ENCODE results near the gene SUSD1.

DNA sequence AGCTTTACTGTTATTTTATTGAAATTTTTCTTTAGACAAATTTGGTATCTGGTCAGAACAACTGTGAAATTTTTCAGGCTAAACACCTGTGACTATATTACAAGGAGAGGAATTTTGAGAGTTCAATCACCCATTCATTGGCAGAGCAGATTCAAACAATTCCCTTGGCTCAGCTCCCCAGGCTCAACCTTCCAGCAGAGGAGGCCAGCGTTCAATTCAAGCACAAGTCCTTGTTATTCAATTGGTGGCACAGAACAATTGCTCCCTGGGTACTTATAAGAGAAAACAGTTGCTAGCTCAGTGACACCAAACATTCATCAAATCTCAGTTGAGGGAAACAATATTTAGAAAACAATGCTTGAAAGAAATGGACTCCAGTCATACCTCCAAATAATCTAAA is 83.3 kb downstream of the SUSD1 start:
- no peak for TF ChIP-seq EZH2 (IDR thresholded peaks at IDR 0.05; ENCODE audit: low read length)
- TF ChIP-seq, protein P1, sequence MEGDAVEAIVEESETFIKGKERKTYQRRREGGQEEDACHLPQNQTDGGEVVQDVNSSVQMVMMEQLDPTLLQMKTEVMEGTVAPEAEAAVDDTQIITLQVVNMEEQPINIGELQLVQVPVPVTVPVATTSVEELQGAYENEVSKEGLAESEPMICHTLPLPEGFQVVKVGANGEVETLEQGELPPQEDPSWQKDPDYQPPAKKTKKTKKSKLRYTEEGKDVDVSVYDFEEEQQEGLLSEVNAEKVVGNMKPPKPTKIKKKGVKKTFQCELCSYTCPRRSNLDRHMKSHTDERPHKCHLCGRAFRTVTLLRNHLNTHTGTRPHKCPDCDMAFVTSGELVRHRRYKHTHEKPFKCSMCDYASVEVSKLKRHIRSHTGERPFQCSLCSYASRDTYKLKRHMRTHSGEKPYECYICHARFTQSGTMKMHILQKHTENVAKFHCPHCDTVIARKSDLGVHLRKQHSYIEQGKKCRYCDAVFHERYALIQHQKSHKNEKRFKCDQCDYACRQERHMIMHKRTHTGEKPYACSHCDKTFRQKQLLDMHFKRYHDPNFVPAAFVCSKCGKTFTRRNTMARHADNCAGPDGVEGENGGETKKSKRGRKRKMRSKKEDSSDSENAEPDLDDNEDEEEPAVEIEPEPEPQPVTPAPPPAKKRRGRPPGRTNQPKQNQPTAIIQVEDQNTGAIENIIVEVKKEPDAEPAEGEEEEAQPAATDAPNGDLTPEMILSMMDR (optimal IDR thresholded peaks at IDR 0.05 in 1 of 3, IDR thresholded peaks at IDR 0.05 in 1 of 3, conservative IDR thresholded peaks at IDR 0.05 in 1 of 3; ENCODE audit: extremely low read depth in 1 of 3, insufficient read depth in 2 of 3, low read length in 3 of 3): peak; percentile 31 to 64 (median 31)

Measured in keratinocyte (primary cell).